HEK293T (cell line): ENCODE results near the gene BTBD17.

Experiments
- ELF4 ChIP-seq: fragments of 450-650 bp; IDR thresholded peaks from 2 replicates; pipeline ENCODE4 v1.6.1; 2017; ENCODE audit warnings: antibody characterized with exemption
- FOXA1 ChIP-seq: fragments of 450-650 bp; IDR thresholded peaks from 2 replicates; pipeline ENCODE4 v1.6.1; 2016; ENCODE audit warnings: mild to moderate bottlenecking
- FOXK2 ChIP-seq: fragments of 450-650 bp; IDR thresholded peaks from 2 replicates; pipeline ENCODE4 v1.6.1; 2016; ENCODE audit warnings: mild to moderate bottlenecking
- LEF1 ChIP-seq: fragments of 450-650 bp; IDR thresholded peaks from 2 replicates; pipeline ENCODE4 v1.6.1; 2017; ENCODE audit warnings: mild to moderate bottlenecking, borderline replicate concordance
- PKNOX1 ChIP-seq: fragments of 450-650 bp; IDR thresholded peaks from 2 replicates; pipeline ENCODE4 v1.6.1; 2016
- SP1 ChIP-seq: fragments of 450-650 bp; IDR thresholded peaks from 2 replicates; pipeline ENCODE4 v1.6.1; 2017
- SUZ12 ChIP-seq: fragments of 450-650 bp; IDR thresholded peaks from 2 replicates; pipeline ENCODE4 v1.6.1; 2016; ENCODE audit warnings: mild to moderate bottlenecking
- ZNF384 ChIP-seq: fragments of 450-650 bp; IDR thresholded peaks from 2 replicates; pipeline ENCODE4 v1.6.1; 2016

DNA sequence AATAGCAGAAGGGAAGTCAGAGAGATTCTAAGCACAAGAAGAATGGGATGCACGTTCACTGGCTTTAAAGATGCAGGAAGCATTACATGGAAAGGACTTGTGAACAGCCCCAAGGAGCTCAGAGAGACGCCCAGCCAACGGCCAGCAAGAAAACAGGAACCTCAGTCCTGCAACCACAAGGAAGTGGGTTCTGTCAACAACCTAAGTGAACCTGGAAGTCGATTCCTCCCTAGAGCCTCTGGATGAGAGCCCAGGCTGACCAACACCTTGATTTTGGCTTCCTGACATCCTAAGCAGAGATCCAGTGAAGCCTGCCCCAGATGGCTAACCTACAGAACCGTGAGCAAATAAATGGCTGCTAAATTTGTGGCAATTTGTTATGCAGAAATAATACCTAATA is 30.1 kb upstream of the BTBD17 start:
- TF ChIP-seq ELF4 = no peak
- TF ChIP-seq FOXA1 = no peak
- no peak for TF ChIP-seq LEF1
- TF ChIP-seq PKNOX1 = no peak
- no peak for TF ChIP-seq SP1
- TF ChIP-seq SUZ12 = no peak
- no peak for TF ChIP-seq FOXK2
- no peak for TF ChIP-seq ZNF384
